Left cardiac atrium (tissue), 4 donors: ENCODE results near the gene RANBP17. TPM values are rescaled to one million over a fixed set of nuclear protein-coding genes. Genes with fewer than 3 reads are reported as not detected.
"Not testable (repeated sequence)": the region's sequence is repeated elsewhere in the genome, so short reads cannot be mapped to it uniquely, and the experiment has no call there.

Experiments
- ATAC-seq, 2 donors: fragments of 200-7000 bp; cut with Tn5 transposase; one replicate each; pipeline ENCODE4 v1.9.1; 2020; ENCODE audit warnings: mild to moderate bottlenecking in 2 of 2, moderate library complexity in 2 of 2
- DNase-seq: peaks from one replicate; pipeline ENCODE4 v3.0.0-alpha.2; 2020
- intact Hi-C, 2 donors: fragments of 100-400 bp; cut with DNase I; formaldehyde crosslinking; loops; one replicate each; pipeline versions ENCODE4 v1.14.1 to v1.15.1; 2022 to 2023
- total RNA-seq, 2 donors: library from RNA; stranded (reverse); fragmentation: NEBNext Ultra II Directional; extraction: Animal tissue kit (Norgen Biotek cat#: 25700); gene quantifications; one replicate each; pipeline ENCODE4 v1.2.1, GENCODE V29; 2021
- donor health status: DM: no; HTN: yes; CAD: no.
- donor health status: DM: no; HTN: yes; CAD: no; lungs with severe emphysema.
- donor health status: DM: yes; HTN: yes; CAD: no.
- donor health status: Dilated cardiomyopathy.

RANBP17 gene
- total RNA-seq, 2 donors from 2014 or later: 4.2 to 7.3 TPM

GRCh38 chr5:171041893-171042292 lies 180.1 kb downstream of the RANBP17 start:
- ATAC-seq, DNase-seq, intact Hi-C loops: not testable (repeated sequence)

GRCh38 chr5:171050916-171051315 lies 189.1 kb downstream of the RANBP17 start:
- ATAC-seq: no peak
- intact Hi-C loops: no loop called here
- no peak for DNase-seq

GRCh38 chr5:171055875-171056454 lies 194.1 kb downstream of the RANBP17 start:
- DNase-seq (no peak), ATAC-seq (no peak)
- intact Hi-C loops: no loop called here

- ATAC-seq (no peak), DNase-seq (no peak)
- intact Hi-C loops: no loop called here
Measured at GRCh38 chr5:171067540-171068130, 205.8 kb downstream of the RANBP17 start.

GRCh38 chr5:171074747-171075146 lies 212.9 kb downstream of the RANBP17 start:
- DNase-seq (no peak), ATAC-seq (no peak)
- intact Hi-C loops: no loop called here

- intact Hi-C loops: no loop called here
- ATAC-seq (no peak), DNase-seq (no peak)
Measured at GRCh38 chr5:171080186-171080938, 218.5 kb downstream of the RANBP17 start.

DNA sequence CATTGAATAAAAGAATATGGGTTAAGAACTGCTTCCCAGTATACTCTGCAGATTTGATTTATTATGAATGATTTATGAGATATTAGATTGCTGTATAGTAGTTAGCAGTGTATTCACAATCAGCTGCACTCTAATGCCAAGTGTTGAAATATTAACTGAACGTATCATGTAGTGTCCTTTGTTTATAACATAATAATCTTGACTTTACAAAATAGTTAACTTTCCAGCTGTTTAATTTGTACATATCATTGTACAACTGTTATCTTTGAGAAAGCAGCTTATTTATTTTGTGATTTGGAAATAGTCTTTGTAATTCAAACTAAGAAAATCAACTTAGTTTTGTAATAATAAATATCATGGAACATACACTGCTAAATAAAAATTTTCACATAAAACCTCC lies 219.5 kb downstream of the RANBP17 start:
- no peak for ATAC-seq
- DNase-seq: no peak
- intact Hi-C loops: no loop called here

GRCh38 chr5:171092194-171092593 lies 230.4 kb downstream of the RANBP17 start:
- intact Hi-C loops: no loop called here
- ATAC-seq (no peak), DNase-seq (no peak)

- DNase-seq: no peak
- ATAC-seq: no peak
- intact Hi-C loops: no loop called here
Measured at GRCh38 chr5:171093598-171093997, 231.8 kb downstream of the RANBP17 start.

DNA sequence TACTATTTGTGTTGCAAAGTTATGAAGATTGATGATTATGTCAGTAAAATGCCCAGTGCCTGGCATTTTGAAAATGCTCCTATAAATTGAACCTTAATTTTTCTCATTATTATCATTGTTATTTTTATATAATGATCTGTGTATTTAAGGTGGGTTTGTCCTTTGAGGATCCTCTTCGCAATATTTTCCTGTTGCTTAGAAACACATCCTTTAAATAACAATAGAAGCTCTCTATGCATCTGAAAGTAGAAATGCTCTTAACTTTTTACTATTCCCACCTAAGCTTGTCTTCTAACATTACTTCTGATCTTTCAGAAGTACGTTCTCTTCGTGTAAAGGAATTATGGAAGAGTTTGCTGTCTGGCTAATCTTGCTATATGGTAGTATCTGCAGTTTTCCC lies 232.5 kb downstream of the RANBP17 start:
- no peak for ATAC-seq
- intact Hi-C loops: no loop called here
- DNase-seq: no peak

GRCh38 chr5:171102877-171103610 lies 241.2 kb downstream of the RANBP17 start:
- ATAC-seq (no peak), DNase-seq (no peak)
- intact Hi-C loops: no loop called here

DNA sequence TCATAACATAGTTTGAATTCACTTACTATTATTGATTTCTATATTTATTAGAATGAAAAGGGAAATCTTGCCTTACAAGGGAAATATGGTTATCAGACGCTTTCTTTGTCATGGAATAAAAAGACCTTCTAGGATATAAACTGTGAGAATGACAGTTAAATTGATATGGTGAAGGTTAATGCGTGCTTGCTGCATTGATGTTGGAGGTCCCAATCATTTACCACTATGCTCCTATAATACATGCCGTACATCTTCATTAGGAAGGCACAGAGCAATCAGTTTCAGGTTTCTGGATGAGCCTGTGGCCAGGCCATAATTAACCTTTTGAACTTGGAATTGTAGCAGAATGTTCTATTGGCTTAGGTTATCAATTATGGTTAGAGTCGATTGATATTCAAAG lies 245.9 kb downstream of the RANBP17 start:
- DNase-seq: no peak
- intact Hi-C loops: no loop called here
- no peak for ATAC-seq

DNA sequence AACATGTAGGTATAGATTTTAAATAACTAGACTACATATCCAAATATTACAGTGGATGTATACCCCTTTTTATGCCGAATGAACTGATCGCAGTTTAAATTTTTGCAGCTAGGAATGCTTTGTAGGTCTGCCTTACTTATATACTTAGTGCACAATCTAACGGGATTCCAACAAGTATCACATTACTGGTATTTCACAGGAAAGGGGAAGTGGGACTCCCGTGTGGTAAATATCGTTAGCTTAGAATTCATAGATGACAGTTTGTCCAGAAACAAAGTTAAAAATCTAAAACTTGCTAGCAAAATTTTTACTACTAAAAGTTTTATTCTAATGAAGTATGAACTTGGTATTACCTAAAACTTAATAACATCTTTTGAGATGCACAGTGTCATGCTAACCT lies 253.7 kb downstream of the RANBP17 start:
- ATAC-seq (no peak), DNase-seq (no peak)
- intact Hi-C loops: no loop called here

GRCh38 chr5:171116719-171117118 lies 254.9 kb downstream of the RANBP17 start:
- DNase-seq: no peak
- intact Hi-C loops: no loop called here
- no peak for ATAC-seq

DNA sequence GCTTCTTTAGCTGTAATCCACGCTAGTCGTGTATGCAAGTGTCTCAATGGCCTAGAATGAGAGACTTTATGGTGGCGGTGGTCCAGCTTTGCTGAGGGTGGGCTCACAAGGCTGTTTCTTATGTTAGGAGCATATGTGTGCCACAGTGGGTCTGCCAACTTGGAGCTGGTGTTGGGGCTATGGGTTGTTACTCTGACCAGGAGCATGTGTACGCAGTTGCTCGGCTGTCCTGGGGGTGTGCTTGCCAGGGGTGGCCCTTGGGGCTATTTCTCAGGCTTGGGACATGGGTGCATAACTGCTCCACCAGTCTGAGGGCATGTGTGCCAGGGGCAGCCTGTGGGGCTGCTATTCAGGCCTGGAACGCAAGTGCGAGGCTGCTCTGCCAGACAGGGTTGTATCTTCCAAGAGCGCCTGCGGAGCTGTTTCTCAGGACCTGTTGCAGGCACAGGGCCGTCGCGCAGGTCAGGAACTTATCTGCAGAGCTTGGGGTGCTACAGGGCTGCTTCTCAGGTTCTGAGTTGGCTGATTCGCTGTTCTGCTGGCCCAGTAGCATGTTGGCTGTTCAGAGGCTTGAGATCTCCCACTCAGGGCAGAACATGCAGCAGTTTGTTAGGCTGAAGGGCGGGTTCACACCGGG lies 259.3 kb downstream of the RANBP17 start:
- intact Hi-C loops: no loop called here
- ATAC-seq: no peak
- no peak for DNase-seq

DNA sequence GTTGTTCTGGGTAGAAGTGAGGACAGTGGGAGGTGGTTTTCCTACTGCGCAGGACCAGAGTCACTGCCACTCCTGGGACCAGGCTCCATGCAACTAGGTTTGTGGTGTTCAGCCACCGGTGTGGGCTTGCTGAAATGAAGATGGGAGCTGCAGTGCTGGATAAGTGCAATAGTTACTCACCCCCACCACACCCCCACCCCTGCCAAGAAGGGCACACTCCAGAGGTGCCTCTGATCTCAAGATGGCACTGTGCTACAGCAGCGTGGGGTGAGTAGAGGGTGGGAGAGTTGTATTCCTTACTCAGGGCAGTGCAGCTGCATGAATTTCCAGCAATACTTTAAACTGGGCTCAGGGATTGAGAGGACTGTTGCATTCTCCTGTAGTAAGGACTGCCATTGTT lies 259.8 kb downstream of the RANBP17 start:
- intact Hi-C loops: no loop called here
- ATAC-seq (no peak), DNase-seq (no peak)

- no peak for DNase-seq
- ATAC-seq: no peak
- intact Hi-C loops: no loop called here
Measured at GRCh38 chr5:171122372-171122771, 260.6 kb downstream of the RANBP17 start.

GRCh38 chr5:171123417-171123816 lies 261.6 kb downstream of the RANBP17 start:
- DNase-seq: no peak

DNA sequence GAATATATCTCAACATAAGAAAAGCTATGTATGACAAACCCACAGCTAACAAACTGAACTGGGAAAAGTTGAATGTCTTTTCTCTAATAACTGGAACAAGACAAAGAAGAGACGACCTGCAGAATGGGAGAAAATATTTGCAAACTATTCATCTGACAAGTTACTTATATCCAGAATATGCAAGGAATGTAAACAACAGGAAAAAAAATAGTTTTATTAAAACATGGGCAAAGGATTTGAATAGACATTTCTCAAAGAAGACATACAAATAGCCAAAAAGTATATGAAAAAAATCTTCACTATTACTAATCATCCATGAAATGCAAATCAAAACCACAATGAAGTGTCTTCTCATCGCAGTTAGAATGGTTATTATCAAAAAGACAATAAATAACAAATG lies 265.5 kb downstream of the RANBP17 start:
- intact Hi-C loops: no loop called here
- no peak for DNase-seq
- ATAC-seq: no peak

More at GRCh38 chr5:171123417-171123816, 261.6 kb downstream of the RANBP17 start:
- ATAC-seq: no peak
- intact Hi-C loops: no loop called here

GRCh38 chr5:171128136-171128535 lies 266.3 kb downstream of the RANBP17 start:
- DNase-seq (no peak), ATAC-seq (no peak)
- intact Hi-C loops: no loop called here
